Neuronal stem cell (in vitro differentiated cells): Measurements from ENCODE around the gene PCDHGA11. TPM values are rescaled to one million over a fixed set of nuclear protein-coding genes. Genes with fewer than 3 reads are reported as not detected.

Experiments used
- DNase-seq: peaks from one replicate; pipeline ENCODE4 v3.0.0-alpha.2; 2013; ENCODE audit warnings: low spot score
- H2AFZ ChIP-seq: one replicate; pipeline ENCODE4 v1.6.1; 2013; ENCODE audit warnings: mild to moderate bottlenecking, low read length, inconsistent platforms
- H2AK5ac ChIP-seq: 2 replicates; pipeline ENCODE4 v1.6.1; 2013; ENCODE audit warnings: low read depth, mild to moderate bottlenecking, inconsistent platforms, low read length, moderate library complexity, mixed read lengths
- H2BK120ac ChIP-seq: 2 replicates; pipeline ENCODE4 v1.6.1; 2013; ENCODE audit warnings: low read depth, mild to moderate bottlenecking, inconsistent platforms, low read length, moderate library complexity, mixed read lengths
- H2BK12ac ChIP-seq: one replicate; pipeline ENCODE4 v1.6.1; 2013; ENCODE audit warnings: low read length, inconsistent platforms
- H2BK15ac ChIP-seq: 2 replicates; pipeline ENCODE4 v1.6.1; 2013; ENCODE audit warnings: mild to moderate bottlenecking, low read length, inconsistent platforms, mixed read lengths
- H2BK5ac ChIP-seq: one replicate; pipeline ENCODE4 v1.6.1; 2013; ENCODE audit warnings: inconsistent platforms, mild to moderate bottlenecking, low read length, moderate library complexity
- H3K14ac ChIP-seq: one replicate; pipeline ENCODE4 v1.6.1; 2013; ENCODE audit warnings: low read length, inconsistent platforms
- H3K18ac ChIP-seq: 2 replicates; pipeline ENCODE4 v1.6.1; 2013; ENCODE audit warnings: low read length, inconsistent platforms
- H3K23ac ChIP-seq: 2 replicates; pipeline ENCODE4 v1.6.1; 2013; ENCODE audit warnings: low read depth, mild to moderate bottlenecking, mixed read lengths, low read length, inconsistent platforms; ENCODE audit not compliant: poor library complexity
- H3K27ac ChIP-seq: replicated peaks from 3 replicates; pipeline ENCODE4 v1.5.1; 2013; ENCODE audit warnings: low read length, inconsistent platforms
- H3K27me3 ChIP-seq, 3 experiments: 2 replicates each; pipeline ENCODE4 v1.6.1; 2013; ENCODE audit warnings: low read length in 3 of 3, mild to moderate bottlenecking in 2 of 3, inconsistent platforms in 1 of 3, low read depth in 1 of 3, mixed read lengths in 1 of 3, moderate library complexity in 1 of 3; ENCODE audit not compliant: control insufficient read depth in 3 of 3, insufficient read depth in 3 of 3
- H3K36me3 ChIP-seq, 2 donors: replicated peaks in 1 of 2; 2 replicates each; pipeline ENCODE4 v1.6.1; 2013; ENCODE audit warnings: low read length in 2 of 2; ENCODE audit not compliant: control insufficient read depth in 2 of 2, insufficient read depth in 2 of 2
- H3K4ac ChIP-seq: 2 replicates; pipeline ENCODE4 v1.6.1; 2013; ENCODE audit warnings: inconsistent platforms, mild to moderate bottlenecking, low read length, moderate library complexity
- H3K4me1 ChIP-seq, 2 donors: 1 replicate in 1 of 2; 2 replicates in 1 of 2; pipeline ENCODE4 v1.6.1; 2013; ENCODE audit warnings: low read length in 2 of 2, low read depth in 1 of 2; ENCODE audit not compliant: control insufficient read depth in 2 of 2, insufficient read depth in 1 of 2
- H3K4me2 ChIP-seq: one replicate; pipeline ENCODE4 v1.6.1; 2013; ENCODE audit warnings: mild to moderate bottlenecking, low read length, inconsistent platforms; ENCODE audit not compliant: insufficient read depth, poor library complexity, severe bottlenecking
- H3K4me3 ChIP-seq, 2 donors: 2 replicates each; pipeline ENCODE4 v1.5.1; 2013; ENCODE audit warnings: low read length in 2 of 2, mild to moderate bottlenecking in 2 of 2, inconsistent platforms in 1 of 2, moderate library complexity in 1 of 2
- H3K79me1 ChIP-seq: one replicate; pipeline ENCODE4 v1.6.1; 2013; ENCODE audit warnings: low read depth, mild to moderate bottlenecking, inconsistent platforms, low read length, moderate library complexity
- H3K9ac ChIP-seq: one replicate; pipeline ENCODE4 v1.6.1; 2013; ENCODE audit warnings: mild to moderate bottlenecking, low read depth, low read length, inconsistent platforms; ENCODE audit not compliant: poor library complexity
- H3K9me3 ChIP-seq, 2 donors: replicated peaks in 1 of 2; 2 replicates each; pipeline versions ENCODE3 to v1.6.1; 2013; ENCODE audit warnings: low read length in 2 of 2, mild to moderate bottlenecking in 2 of 2, inconsistent platforms in 1 of 2, low read depth in 1 of 2, mixed read lengths in 1 of 2, moderate library complexity in 1 of 2; ENCODE audit not compliant: control insufficient read depth in 2 of 2, insufficient read depth in 1 of 2
- H4K8ac ChIP-seq: one replicate; pipeline ENCODE4 v1.6.1; 2013; ENCODE audit warnings: low read depth, mild to moderate bottlenecking, inconsistent platforms, low read length, moderate library complexity
- H4K91ac ChIP-seq: one replicate; pipeline ENCODE4 v1.6.1; 2013; ENCODE audit warnings: low read length, low read depth, mild to moderate bottlenecking, inconsistent platforms; ENCODE audit not compliant: poor library complexity
- WGBS, 2 donors: extraction: QIAGEN DNeasy Blood & Tissue Kit; methylation state at CpG; one replicate each; pipeline ENCODE4 v1.1.7; 2013; ENCODE audit warnings: missing lambda C conversion rate in 2 of 2, mixed read lengths in 1 of 2; ENCODE audit not compliant: insufficient read length in 2 of 2, insufficient replicate concordance in 1 of 2; ENCODE audit errors: extremely low coverage in 2 of 2; 5-methylcytosine and 5-hydroxymethylcytosine counted together
- polyA plus RNA-seq, 2 experiments: library from polyadenylated mRNA; stranded (reverse); fragments of 200-250 nt; gene quantifications; one replicate each; pipeline ENCODE4 v1.2.3, GENCODE V29; 2013

The PCDHGA11 gene
- polyA plus RNA-seq (2013, experiment 1 of 2) = 1.1 TPM
- 1.2 TPM for polyA plus RNA-seq (2013, experiment 2 of 2)

GRCh38 chr5:141420855-141421488 is at the start of gene PCDHGA11:
Gene PCDHGA11 (plus strand): TSS chr5:141421051. CDS start chr5:141421228, 177 bp downstream.
- no CpG with 5 or more reads among the region's 42 CpGs for WGBS, 2 donors
- no peak within 1 kb of the TSS for H4K91ac ChIP-seq
- no peak within 1 kb of the TSS for H3K4ac ChIP-seq
- no peaks in the 10 kb centered on the region for H3K27me3 ChIP-seq
- peaks cover 50 to 99% of the 10 kb centered on the region in 2 donors for H3K9me3 ChIP-seq
- no peak within 1 kb of the TSS for H2BK5ac ChIP-seq
- peaks cover 38 to 75% of the 10 kb centered on the region in 2 donors for H3K36me3 ChIP-seq
- H4K8ac ChIP-seq = no peak within 1 kb of the TSS
- no peak within 1 kb of the TSS for H3K4me2 ChIP-seq
- peaks cover 10% of the 10 kb centered on the region for H3K79me1 ChIP-seq
- H2AK5ac ChIP-seq = no peak within 1 kb of the TSS
- no peak within 1 kb of the TSS for H3K27ac ChIP-seq
- H2BK12ac ChIP-seq = no peak within 1 kb of the TSS
- no peaks in the 10 kb centered on the region for H3K4me1 ChIP-seq
- H2BK15ac ChIP-seq = no peak within 1 kb of the TSS
- no peak within 1 kb of the TSS for H3K18ac ChIP-seq
- DNase-seq = no peak
- peak within 1 kb of the TSS in 1 of 2 donors; percentile 56 for H3K4me3 ChIP-seq
- no peak within 1 kb of the TSS for H3K23ac ChIP-seq
- H2AFZ ChIP-seq = no peak within 1 kb of the TSS
- no peak within 1 kb of the TSS for H3K9ac ChIP-seq
- H2BK120ac ChIP-seq = no peak within 1 kb of the TSS
- H3K14ac ChIP-seq = no peak within 1 kb of the TSS

- Histone ChIP-seq H3K18ac (no peak overlapping the region), H4K91ac (no peak overlapping the region), H3K23ac (peak overlapping the region; percentile 75), H3K9ac (no peak overlapping the region), H3K27ac (no peak overlapping the region), H3K36me3 (peaks cover 0 to 1% of the 10 kb centered on the region in 2 donors), H3K4ac (peak overlapping the region; percentile 76), H2AFZ (no peak overlapping the region), H4K8ac (peak overlapping the region; percentile 65), H2BK5ac (no peak overlapping the region), H3K4me1 (no peaks in the 10 kb centered on the region), H3K27me3 (no peaks in the 10 kb centered on the region), H2BK12ac (no peak overlapping the region), H2BK120ac (no peak overlapping the region), H3K4me2 (no peak overlapping the region), H2BK15ac (no peak overlapping the region), H3K9me3 (peaks cover 36 to 42% of the 10 kb centered on the region in 2 donors), H3K79me1 (no peaks in the 10 kb centered on the region), H3K14ac (peak overlapping the region; percentile 56), H2AK5ac (no peak overlapping the region), H3K4me3 (peak overlapping the region in 1 of 2 donors; percentile 12)
- DNase-seq = no peak
- no CpG with 5 or more reads among the region's 69 CpGs for WGBS, 2 donors
Measured at GRCh38 chr5:141371572-141372475, 49.0 kb upstream of the PCDHGA11 start.

GRCh38 chr5:141373673-141374317 is 47.1 kb upstream of the PCDHGA11 start, which contains the start of gene PCDHGA6:
Gene PCDHGA6 (plus strand): TSS chr5:141373891. CDS start chr5:141374084, 193 bp downstream.
- H2BK120ac ChIP-seq = no peak within 1 kb of the TSS
- no peak within 1 kb of the TSS for H3K18ac ChIP-seq
- H3K4me2 ChIP-seq = no peak within 1 kb of the TSS
- H2BK15ac ChIP-seq = no peak within 1 kb of the TSS
- H3K14ac ChIP-seq = peak within 1 kb of the TSS; percentile 21
- no peak within 1 kb of the TSS for H4K8ac ChIP-seq
- peaks cover 39 to 42% of the 10 kb centered on the region in 2 donors for H3K9me3 ChIP-seq
- no peak within 1 kb of the TSS for H3K4me3 ChIP-seq
- H3K4me1 ChIP-seq = no peaks in the 10 kb centered on the region
- no peak within 1 kb of the TSS for H2AK5ac ChIP-seq
- H2BK12ac ChIP-seq = no peak within 1 kb of the TSS
- H3K36me3 ChIP-seq = peaks cover 0 to 1% of the 10 kb centered on the region in 2 donors
- H3K27ac ChIP-seq = no peak within 1 kb of the TSS
- H3K4ac ChIP-seq = no peak within 1 kb of the TSS
- no peak for DNase-seq
- H4K91ac ChIP-seq = no peak within 1 kb of the TSS
- no peak within 1 kb of the TSS for H3K23ac ChIP-seq
- no peaks in the 10 kb centered on the region for H3K79me1 ChIP-seq
- H3K27me3 ChIP-seq = no peaks in the 10 kb centered on the region
- no peak within 1 kb of the TSS for H3K9ac ChIP-seq
- no peak within 1 kb of the TSS for H2AFZ ChIP-seq
- no CpG with 5 or more reads among the region's 27 CpGs for WGBS, 2 donors
- H2BK5ac ChIP-seq = no peak within 1 kb of the TSS
